Measurements from ENCODE around the gene TDRD7.

Gene TDRD7

DNA sequence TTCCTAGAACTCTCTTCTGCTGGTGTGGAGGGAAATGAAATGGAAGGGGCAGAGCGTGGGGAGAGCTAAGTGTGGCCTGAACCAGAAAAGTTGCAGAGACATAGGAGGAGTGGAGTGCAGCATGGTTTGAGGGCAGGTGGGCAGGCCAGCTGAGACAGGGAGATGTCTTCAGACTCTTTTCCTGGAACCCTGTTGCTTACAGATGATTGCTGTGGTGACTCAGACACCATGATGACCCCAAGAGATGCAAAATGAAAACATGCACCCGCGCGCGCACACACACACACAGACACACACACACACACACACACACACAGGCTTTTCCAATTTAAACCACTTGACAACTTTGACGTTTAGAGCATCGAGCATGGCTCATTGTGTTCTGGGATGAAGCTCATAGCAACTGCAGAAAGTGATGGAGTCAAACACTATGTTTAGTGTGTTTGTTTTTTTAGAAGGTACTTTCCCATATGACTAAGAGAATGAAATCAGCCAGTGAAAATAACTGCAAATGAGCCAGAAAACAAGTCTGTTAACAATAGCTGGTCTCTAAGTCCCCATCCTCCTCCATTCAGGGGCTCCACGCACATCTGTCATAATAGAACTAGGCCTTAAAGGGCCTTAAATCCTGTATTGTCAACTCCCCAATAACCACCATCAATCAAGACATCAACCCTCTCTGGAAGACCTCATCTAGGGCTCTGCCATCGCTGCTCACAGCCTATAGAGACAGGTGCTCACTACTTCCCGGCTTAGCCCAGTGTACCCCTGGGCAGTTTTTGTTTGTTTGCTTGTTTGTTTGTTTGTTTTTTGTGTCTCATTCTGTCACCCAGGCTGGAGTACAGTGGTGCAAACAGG lies 99.1 kb downstream of the TDRD7 start:
- no peak for DNase-seq

DNA sequence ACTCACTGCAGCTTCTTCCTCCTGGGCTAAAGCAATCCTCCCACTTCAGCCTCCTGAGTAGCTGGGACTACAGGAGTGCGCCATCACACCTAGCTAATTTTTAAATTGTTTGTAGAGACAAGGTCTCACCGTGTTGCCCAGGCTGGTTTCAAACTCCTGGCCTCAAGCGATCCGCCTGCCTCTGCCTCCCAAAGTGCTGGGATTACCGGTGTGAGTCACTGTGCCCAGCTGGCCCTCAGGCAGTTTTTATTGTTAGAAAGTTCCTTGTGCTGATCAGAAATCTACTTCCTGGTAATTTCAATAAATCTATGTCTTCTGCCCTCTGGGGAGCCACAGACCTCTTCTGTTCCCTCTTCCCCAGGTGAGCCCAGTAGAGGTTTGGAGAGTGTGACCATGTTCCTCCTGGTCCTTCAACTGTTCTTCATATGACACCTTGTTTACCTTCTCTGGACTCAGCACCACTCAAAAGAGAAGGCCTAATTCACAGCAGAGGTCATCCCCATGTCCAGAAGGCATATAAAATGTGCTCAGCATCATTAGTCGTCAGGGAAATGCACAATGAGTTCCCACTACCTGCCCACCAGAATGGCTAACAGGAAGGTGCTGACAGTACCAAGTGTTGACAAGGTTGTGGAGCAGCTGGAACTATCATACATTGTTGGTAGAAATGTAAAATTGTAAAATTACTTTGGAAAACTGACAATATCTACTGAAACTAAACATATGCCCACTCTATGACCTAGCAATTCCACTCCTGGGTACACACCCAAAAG lies 99.9 kb downstream of the TDRD7 start:
- no peak for DNase-seq

DNA sequence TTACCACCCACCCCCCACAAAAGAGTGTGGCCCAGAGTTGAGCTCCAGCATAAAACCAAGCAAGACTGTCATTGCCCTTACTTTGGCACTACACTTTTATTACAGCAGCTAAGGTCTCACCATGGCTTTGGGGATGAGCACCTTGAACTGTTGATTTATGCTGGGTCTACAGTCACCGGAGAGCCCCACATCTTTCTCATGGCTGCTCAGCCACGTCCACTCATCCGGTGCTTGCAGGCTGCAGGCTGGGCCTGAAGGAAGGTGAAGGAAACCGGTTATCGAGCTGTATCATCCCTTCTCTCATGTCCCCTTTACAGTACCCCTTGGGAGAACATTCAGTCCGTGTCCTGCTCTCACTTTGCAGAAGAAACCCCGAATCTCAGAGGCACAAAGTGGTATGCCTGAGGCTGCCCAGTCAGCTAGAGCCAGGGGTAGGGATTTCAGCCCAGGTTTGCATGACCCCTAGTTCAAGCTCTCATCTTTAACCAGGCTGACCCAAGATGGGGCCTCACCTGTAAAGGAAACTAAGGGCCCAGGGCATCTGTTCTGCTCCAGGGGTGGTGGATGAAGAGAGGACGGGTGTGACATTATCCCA lies 101.2 kb downstream of the TDRD7 start:
- no peak for DNase-seq

DNA sequence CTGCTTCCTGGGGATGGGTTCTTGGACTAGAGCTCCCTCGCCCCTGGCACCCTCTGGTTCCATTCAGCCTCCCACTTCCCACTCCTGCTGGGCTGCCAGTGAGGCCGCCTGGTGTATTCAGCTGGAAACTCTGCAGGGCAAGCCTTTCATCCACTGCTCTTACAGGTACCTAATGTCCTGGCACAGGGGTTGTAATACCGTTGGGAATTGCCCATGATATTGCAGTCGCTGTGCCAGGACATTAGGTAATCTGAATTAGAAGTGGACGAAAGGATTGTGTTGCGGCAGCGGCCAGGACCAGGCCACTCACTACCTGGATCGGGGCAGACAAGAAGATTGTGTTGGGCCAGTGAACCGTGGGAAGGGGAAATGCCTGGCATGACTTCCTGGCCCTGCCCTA lies 102.6 kb downstream of the TDRD7 start:
- no peak for DNase-seq

DNA sequence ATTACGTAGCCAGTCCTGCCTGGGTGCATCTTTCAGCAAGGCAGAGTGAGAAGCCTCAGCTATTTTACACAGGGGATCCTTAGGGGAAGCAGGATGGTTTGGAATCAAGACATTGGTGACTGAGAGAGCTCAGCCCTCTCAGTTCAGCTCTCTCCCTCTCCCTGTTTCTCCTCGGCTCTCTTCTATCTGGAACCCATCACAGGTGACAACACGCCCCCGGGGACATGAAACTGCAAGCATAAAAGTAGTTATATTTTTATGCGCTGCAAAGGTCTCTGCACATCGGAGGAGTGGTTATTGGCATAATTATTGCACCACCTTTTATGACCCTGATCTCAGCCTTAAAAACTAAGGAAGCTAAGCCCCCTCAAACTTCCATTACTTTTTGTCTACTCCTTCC lies 103.8 kb downstream of the TDRD7 start:
- DNase-seq, result no peak

DNA sequence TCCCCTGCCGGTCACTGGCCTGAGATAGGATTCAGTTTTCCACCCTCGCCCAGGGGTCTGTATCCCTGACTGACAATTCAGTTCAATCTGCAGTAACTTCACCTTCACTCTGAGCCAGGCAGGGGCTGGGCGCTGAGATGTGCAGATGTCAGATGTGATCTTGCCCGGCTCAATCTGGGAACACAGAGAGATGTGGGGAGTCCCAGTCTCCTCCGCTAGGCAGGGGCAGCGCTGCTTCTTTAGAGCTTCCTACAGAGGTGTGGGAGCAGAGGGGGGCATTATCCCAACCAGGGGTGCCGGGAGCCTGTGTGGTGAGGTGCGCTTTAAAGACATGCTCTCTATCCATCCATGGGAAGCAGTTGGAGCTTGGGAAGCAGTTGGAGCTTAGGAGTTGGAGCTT lies 104.2 kb downstream of the TDRD7 start:
- DNase-seq, result no peak

DNA sequence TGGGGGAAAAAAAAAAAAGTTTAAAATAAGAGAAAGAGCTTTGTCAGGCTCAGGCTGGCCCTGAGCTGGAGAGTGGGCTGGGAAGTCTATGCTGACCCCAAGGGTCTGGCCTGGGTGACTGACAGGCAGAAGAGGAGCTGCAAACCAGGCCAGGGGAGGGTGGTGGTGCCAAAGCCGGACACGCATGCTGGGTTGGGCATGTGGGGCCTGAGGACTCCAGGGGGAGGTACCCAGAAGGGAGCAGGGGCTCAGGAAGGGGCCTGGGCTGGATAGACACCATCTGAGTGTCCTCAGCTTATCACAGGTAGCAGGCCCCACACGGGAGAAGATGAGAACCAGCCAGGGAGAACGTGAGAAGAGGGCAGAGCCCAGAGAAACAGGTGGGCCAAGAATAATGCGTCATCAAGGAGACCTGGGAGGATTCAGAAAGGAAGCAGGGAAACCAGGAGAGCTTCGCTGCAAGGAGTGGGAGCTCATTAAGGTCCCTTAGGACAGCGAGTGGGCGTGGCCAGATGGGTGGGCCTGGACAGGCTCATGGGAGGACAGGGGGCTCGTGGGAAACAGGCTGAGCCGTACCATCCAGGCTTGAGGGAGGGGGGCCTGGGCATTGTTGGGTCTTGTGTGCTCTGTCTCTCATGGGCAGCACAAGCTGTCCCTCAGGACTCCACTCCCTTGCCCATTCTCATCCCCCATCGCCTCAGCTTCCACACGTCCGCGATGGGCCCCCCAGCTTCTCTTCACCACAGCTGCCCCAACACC lies 105.6 kb downstream of the TDRD7 start:
- DNase-seq, result no peak

DNA sequence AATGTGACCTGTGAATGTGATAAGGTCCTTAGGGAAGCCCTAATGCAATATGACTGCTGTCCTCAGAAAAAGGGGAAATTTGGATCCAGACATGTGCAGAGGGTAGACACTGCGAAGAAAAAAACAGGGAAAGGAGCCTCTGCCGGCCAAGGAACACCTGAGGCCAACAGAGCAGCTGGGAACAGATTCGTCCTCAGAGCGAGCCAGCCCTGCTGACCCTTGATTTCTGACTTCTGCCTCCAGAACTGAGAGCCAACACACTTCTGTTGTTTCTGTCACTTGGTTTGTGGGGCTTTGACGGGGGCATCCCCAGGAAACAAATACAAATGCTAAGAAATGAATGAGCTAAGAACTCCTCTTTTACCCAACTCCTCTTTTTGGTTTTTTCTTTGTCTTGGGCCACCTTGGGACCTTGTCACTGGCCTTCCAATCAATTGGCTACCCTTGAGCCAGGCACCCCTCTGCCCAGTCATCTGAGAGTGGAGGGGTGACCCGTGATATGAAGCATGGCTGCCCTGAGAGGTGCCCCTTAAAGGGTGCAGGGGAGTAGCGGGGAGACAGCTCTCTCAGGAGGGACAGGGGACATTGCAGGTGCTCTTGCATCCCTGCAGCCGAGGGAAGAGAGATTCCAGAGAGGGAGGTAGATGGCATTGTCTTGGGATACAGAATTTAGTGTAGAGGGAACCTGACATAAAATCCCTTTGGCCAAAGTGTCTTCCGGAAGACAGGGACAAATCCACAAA lies 106.4 kb downstream of the TDRD7 start:
- DNase-seq, result no peak

DNA sequence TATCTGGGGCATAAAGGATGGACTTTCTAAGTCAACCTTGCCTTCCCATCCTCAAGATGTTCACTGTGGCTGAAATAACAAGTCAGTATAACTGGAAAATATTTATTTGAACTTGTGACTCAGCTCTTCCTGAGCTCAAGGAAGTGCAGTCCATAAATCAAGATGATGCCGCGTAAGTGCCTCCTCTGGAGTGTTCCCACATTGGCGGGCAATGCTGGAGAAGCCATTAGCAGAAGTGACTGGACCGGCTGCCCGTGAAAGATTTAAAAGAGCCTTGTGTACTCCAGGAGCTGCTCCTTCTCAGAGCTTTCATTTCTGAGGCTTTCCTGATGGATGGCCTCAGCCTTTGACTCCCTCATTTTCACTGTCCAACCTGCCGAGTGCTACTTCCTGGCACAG lies 107.0 kb downstream of the TDRD7 start:
- no peak for DNase-seq

DNA sequence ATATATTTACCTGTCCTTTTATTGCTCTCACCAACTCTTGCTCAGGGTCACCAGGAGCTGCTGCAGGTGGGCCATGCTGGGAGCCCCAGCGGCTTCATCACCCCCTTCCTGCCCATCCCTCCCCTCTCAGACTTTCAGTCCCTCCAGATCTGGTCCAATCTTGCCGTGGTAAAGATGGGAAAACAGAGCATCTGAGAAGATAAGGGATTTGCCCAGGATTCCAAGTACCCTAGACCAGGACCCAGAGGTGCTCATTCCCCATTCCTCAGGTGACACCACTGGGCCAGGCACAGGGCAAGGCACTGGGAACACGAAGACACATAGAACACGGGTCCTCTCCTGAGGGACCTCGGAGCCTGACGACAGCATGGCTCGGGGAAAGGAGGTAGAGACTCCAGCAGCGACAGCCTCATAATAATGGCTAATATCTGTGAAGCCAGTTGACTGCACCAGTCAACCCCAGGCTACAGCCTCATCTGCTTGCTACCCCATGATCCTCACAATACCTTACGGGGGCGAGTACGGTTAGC lies 107.6 kb downstream of the TDRD7 start:
- DNase-seq, result no peak

DNA sequence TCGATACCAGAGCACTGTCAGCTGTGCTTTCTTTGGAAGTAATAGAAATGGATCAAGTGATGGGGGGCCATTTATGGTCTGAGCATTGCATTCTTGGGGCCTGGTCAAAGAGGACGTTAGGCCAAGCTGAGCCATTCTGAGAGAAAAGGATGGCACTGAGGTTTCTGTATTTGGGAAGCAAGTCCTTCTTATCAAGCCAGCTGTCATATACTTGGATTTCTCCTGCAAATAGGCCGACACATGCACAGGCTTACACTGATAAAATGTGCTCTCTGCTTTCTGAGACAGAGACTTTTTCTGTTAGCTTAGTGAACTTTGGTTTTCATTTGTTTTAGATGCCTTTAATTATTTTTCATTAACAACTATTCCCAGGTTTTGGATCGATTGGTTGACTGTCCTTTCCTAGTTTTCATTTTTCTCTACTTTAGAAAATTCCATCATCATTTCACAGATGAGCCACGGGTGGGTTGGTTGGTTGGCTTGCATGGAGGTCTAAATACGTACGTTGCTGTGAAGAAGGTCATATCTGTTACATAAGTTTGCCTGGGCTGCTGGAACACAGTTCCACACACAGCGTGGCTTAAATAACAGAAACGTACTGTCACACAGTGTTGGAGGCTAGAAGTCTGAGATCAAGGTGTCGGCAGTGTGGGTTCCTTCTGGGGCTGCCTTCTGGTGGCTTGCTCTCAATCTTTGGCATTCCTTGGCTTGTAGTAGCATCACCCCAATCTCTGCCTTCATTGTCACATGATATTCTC lies 109.9 kb downstream of the TDRD7 start:
- no peak for DNase-seq

DNA sequence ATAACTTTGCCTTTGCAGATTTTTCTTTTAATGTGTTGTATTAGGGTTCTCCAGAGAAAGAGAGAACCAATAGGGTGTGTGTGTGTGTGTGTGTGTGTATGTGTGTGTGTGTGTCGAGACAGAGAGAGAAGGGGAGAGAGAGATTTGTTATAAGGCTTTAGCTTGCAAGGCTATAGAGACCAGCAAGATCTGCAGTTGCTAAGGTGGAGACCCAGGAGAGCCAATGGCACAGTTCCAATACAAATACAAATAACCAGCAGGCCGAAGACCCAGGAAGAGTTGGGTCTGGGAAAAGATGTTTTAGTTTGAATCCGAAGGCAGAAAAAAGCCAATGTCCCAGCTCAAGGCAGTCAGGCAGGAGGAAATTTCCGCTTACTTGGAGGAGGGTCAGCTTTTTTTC lies 112.5 kb downstream of the TDRD7 start:
- no peak for DNase-seq

DNA sequence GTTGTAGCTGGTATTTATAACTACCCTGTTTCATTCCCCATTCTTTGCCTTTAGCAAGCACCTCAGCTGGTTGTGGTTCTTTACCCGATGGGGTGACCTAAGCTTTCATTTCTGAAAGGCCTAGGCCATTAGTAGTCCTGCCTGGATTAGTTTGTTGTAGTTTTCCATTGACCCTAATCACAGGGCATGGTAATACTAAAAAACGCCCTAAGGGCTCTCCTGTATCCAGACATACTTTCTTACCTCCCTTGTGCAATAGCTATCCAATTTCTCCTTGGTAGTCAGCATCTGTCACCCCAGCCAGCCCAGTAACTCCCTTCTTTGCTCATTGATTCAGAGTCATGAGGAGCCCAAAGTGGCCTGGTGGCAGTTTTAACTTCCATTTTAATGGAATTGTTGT lies 113.6 kb downstream of the TDRD7 start:
- no peak for DNase-seq

DNA sequence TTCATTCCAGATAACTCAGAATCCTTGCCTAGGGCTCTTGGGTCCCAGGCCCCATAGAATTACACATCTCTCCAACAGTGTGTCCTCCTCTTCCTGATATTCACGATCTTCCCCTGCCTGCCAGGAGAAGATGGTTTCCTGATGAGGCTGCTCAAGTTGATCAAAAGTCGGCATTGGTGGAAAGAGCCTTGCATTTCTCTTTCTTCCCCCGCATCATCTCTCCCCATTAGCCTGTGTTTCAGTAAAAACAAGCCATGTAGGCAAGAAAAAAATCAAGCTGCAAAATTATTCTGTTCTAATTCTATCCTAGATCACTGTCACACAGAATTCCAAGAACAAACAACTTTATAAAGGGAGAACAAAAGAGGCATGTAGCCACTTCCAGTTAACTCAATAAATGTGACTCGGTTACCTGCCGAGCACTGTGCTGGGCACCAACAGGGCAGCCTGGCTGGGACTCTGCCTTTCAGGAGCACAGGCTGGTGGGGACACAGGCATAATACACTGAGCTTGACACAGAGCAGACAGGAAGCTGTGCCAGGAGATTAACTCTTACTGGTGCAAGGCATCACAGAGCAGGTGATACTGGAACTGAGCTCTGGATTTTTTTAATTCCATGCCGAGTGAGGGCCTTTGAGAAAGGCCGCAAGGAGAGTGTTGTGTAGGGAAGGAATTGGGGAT lies 115.1 kb downstream of the TDRD7 start:
- no peak for DNase-seq

DNA sequence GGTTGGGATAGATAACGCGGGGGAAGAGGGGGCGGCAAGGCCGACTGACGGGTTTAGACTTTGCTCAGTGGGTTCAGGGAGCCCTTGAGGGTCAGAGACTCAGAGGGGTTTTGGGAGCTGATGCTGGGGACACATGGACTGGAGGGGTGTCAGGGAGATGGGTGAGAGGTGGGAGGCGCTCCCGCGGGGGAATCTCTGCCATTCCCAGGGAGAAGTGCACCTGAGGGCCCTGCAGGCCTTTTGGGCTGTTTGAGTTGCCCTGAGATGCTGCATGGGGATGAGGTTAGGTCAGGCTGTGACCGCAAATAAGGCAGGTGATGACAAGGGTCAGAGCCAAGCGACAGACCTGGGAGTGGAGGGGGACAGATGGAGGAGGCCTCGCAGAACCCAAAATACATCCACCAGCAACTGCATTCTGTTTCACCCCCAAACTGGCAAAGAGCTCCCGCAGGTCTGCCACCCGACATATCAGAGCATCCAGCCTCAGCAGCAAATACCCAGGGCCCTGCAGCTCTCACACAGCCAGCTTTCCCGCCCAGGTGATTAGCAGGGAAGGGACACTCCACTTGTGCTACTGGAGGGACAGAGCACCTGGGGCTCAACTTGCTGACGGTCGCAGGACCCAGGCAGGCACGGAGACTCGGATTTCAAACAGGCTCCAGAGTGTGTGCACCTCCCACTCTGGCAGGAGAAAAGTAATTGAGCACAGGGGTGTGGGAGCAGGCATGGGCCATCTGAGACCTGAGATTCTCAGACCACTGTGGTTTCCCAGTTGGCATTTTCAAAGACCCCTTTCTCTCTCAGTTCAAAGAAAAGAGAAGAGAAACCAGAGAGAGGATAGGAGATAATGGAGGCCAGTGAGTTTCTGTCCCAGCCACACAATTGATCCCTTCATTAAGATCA lies 116.0 kb downstream of the TDRD7 start:
- no peak for DNase-seq

DNA sequence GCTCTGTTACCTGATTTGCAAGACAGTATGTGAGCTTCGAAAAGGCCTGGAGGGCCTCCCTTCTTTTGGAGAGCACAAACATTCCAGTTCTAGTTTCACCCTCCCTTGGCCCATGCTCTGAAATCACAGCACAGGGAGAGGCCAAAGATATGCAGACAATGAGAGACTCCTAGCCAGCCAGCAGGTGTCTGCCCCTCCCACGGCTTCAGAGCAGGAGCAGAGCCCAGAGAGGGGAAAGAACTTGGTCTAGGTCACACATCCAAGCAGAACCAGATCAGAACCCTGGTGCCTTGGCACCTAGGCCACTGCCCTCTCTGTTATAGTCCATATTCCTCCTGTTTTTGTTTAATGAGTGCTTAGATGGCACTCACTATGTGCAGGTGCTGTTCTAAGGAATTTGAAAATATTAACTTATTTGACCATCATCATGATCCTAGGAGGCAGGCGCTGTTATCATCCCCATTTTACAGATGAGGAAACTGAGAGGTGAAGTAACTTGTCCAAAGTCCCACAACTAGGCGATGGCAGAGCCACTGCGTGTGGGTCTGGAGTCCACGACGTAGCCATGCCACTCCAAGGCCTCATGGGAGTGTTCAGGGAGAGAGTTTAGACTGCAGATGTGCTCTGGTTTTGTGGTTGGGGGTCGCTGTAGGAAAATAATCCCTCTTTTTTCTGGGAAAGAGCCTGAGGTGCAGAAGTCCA lies 116.8 kb downstream of the TDRD7 start:
- DNase-seq, result no peak

DNA sequence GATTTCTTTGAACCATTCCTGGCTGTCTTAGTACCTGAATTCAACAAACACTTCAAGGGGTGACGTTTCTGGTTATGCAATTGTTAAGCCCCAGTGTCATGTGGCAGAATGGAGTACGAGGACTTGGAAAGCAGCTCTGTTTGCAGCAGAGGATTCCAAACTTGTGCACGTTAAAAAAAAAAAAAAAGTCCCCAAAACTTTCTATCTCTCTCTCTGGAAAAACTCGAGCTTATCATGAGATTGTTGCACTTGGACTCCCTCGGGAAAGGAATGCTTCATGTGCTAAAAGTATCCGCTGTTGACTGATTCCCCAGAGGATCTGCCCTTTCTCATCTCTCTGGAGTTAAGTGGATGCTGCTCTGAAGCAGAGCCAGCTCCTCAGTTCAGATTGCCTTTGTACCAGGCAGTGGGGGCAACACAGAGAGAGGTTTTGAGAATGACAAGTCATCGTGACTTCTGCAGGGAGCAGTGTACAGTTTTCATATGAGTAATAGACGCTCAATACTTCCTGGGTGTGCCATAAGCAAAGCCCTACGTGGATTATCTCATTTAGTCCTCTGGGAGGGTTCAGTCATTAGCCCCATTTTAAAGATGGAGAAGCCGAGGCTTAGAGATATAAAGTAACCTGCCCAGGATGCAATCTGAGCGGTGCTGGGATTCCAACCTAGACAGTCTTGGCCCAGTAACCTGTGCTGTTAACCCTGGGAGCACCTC lies 117.6 kb downstream of the TDRD7 start:
- no peak for DNase-seq

DNA sequence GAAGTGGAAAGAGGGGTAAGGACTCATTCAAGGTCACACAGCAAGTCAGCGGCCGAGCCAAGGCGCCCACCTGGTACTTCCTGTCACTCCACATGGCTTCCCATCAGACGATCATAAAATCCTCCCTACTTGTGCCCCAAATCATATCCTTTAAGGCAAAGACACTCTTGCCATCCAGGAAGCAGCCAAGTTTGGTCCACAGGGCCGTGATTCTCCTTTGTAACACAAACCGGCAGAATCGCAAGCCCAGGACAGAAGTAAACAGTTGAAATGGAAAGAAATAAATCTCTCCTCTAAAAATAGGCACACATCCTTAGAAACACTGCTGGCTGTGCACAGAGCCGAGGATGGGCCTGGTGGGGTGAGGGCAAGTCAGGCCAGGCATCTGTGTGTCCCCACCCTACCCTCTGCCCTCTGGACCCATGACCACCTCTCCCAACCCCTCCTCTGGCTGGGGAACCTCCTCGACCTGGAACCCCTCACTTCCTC lies 120.0 kb downstream of the TDRD7 start:
- no peak for DNase-seq
